Suprapubic skin (tissue), 4 donors: Measurements from ENCODE around the gene LCTL.

ENCODE experiments used
- POLR2A ChIP-seq, 2 donors: fragments of 450-650 bp; IDR thresholded peaks; one replicate each; pipeline ENCODE4 v1.6.1; 2017; ENCODE audit warnings: antibody characterized with exemption in 2 of 2, mild to moderate bottlenecking in 2 of 2, moderate library complexity in 2 of 2
- POLR2AphosphoS5 ChIP-seq, 3 donors: sonication (generic); formaldehyde crosslinking; IDR thresholded peaks; one replicate each; pipeline ENCODE4 v1.6.1; 2017; ENCODE audit warnings: antibody characterized with exemption in 3 of 3
- TF ChIP-seq, protein P1 (sequence below), 2 donors: fragments of 200-600 bp in 1 of 2; fragments of 450-650 bp in 1 of 2; sonication (generic) in 1 of 2; IDR thresholded peaks; one replicate each; pipeline ENCODE4 v1.5.1; 2016 to 2019; ENCODE audit warnings: antibody characterized with exemption in 2 of 2, mild to moderate bottlenecking in 1 of 2, moderate library complexity in 1 of 2

DNA sequence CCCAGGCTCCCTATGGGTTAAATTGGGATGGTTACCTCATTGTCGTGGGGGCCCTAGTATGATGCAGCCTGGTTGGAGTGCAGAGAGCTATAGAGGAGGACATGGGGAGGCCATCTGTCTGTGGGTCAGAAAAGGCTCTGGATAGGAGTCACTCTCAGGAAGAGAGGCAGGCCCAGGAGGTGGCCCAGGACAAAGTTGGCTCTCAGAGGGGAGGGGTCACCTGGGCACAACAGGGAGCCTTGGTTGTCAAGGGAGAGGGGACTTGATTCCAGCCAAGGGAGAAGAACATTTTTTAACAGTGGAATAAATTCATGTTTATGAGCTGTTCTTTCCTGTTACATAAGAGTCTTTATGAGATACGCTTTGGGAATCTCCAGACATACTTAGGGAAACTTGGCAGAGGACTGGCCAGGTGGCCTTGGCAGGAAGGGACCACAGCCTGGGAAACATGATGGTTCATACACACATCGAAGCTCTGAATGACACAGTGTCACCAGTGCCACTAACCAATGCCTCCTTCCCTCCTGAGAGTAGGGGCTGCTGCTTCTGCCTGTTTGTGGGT is 27.5 kb upstream of the LCTL start:
- TF ChIP-seq, protein P1, sequence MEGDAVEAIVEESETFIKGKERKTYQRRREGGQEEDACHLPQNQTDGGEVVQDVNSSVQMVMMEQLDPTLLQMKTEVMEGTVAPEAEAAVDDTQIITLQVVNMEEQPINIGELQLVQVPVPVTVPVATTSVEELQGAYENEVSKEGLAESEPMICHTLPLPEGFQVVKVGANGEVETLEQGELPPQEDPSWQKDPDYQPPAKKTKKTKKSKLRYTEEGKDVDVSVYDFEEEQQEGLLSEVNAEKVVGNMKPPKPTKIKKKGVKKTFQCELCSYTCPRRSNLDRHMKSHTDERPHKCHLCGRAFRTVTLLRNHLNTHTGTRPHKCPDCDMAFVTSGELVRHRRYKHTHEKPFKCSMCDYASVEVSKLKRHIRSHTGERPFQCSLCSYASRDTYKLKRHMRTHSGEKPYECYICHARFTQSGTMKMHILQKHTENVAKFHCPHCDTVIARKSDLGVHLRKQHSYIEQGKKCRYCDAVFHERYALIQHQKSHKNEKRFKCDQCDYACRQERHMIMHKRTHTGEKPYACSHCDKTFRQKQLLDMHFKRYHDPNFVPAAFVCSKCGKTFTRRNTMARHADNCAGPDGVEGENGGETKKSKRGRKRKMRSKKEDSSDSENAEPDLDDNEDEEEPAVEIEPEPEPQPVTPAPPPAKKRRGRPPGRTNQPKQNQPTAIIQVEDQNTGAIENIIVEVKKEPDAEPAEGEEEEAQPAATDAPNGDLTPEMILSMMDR (IDR thresholded peaks at IDR 0.05), result no peak
- no peak for TF ChIP-seq POLR2A (IDR thresholded peaks at IDR 0.05)
- no peak for TF ChIP-seq POLR2AphosphoS5 (IDR thresholded peaks at IDR 0.05)
